A549 (cell line): ENCODE data around the gene SLC2A5. TPM values are rescaled to one million over a fixed set of nuclear protein-coding genes. Genes with fewer than 3 reads are reported as not detected.

Experiments used
- ATAC-seq, 2 experiments: fragments of 200-7000 bp in 1 of 2; fragments of >200 bp in 1 of 2; cut with Nextera tagmentation in 1 of 2; cut with Tn5 transposase in 1 of 2; 3 replicates each; pipeline versions ENCODE4 v1.8.0 to v1.9.1; 2018 to 2020; ENCODE audit warnings: mild to moderate bottlenecking in 1 of 2, moderate library complexity in 1 of 2
- CTCF ChIA-PET: fragments of 300-600 bp; sonication (Branson Sonifier 250); formaldehyde crosslinking; extraction: SDS; loops from one replicate; lab custom pipeline; 2021; ENCODE audit warnings: antibody characterized with exemption, inconsistent platforms; lab: Yijun Ruan, JAX
- POLR2A ChIA-PET: fragments of 350-600 bp; formaldehyde crosslinking; extraction: SDS; loops from one replicate; lab custom pipeline; 2021; ENCODE audit warnings: antibody characterized with exemption, inconsistent platforms; lab: Yijun Ruan, JAX
- DNase-seq, 2 experiments: peaks; one replicate each; pipeline versions ENCODE4 v3.0.0 to v3.0.0-alpha.2; 2011 to 2016; ENCODE audit warnings: low read depth in 1 of 2, low spot score in 1 of 2
- FAIRE-seq: peaks from 2 replicates; lab custom pipeline; 2011; peaks lifted over from hg19 to GRCh38; lab: Jason Lieb, UNC
- H3K27ac ChIP-seq, 2 experiments: fragments of >200 bp; sonication (Bioruptor Twin); formaldehyde crosslinking; 3 replicates each; pipeline ENCODE4 v1.5.1; 2016 to 2017
- H3K4me1 ChIP-seq: fragments of >200 bp; sonication (Bioruptor Twin); formaldehyde crosslinking; 3 replicates; pipeline ENCODE4 v1.6.1; 2016
- H3K4me2 ChIP-seq: fragments of >200 bp; sonication (Bioruptor Twin); formaldehyde crosslinking; 3 replicates; pipeline ENCODE4 v1.6.1; 2016
- H3K4me3 ChIP-seq: fragments of >200 bp; sonication (Bioruptor Twin); formaldehyde crosslinking; 3 replicates; pipeline ENCODE4 v1.5.1; 2016
- H3K9me3 ChIP-seq: fragments of >200 bp; sonication (Bioruptor Twin); formaldehyde crosslinking; 3 replicates; pipeline ENCODE4 v1.6.1; 2016
- BCL3 ChIP-seq: fragments of >200 bp; sonication (Bioruptor Twin); formaldehyde crosslinking; IDR thresholded peaks from 3 replicates; pipeline ENCODE4 v1.6.1; 2016
- CTCF ChIP-seq: fragments of >200 bp; sonication (Bioruptor Twin); formaldehyde crosslinking; IDR thresholded peaks from 3 replicates; pipeline ENCODE4 v1.5.1; 2016
- EP300 ChIP-seq, 2 experiments: fragments of >200 bp; sonication (Bioruptor Twin); formaldehyde crosslinking; IDR thresholded peaks; 2 replicates in 1 of 2; 3 replicates in 1 of 2; pipeline ENCODE4 v1.6.1; 2016 to 2017
- FOSL2 ChIP-seq, 2 experiments: fragments of 450-650 bp in 1 of 2; fragments of >200 bp in 1 of 2; sonication (Bioruptor Twin) in 1 of 2; formaldehyde crosslinking; IDR thresholded peaks; 2 replicates each; pipeline versions ENCODE4 v1.5.0 to v1.6.1; 2016 to 2020; ENCODE audit warnings: mild to moderate bottlenecking in 1 of 2, moderate library complexity in 1 of 2
- GATA3 ChIP-seq: IDR thresholded peaks from 2 replicates; pipeline ENCODE4 v1.6.1; 2012; ENCODE audit warnings: borderline replicate concordance
- HES2 ChIP-seq: fragments of >200 bp; sonication (Bioruptor Twin); formaldehyde crosslinking; IDR thresholded peaks from 2 replicates; pipeline ENCODE4 v1.6.1; 2016
- HMGXB4 ChIP-seq: fragments of 250-450 bp; sonication (Bioruptor Pico); IDR thresholded peaks from 2 replicates; pipeline ENCODE4 v1.5.0; 2021; ENCODE audit warnings: mild to moderate bottlenecking, moderate library complexity, borderline replicate concordance
- HOXA7 ChIP-seq: fragments of 250-450 bp; sonication (Bioruptor Pico); IDR thresholded peaks from 2 replicates; pipeline ENCODE4 v1.5.0; 2020; ENCODE audit warnings: mild to moderate bottlenecking, moderate library complexity
- HOXB13 ChIP-seq: fragments of 250-450 bp; sonication (Bioruptor Pico); IDR thresholded peaks from 2 replicates; pipeline ENCODE4 v1.5.0; 2020; ENCODE audit warnings: low read depth, mild to moderate bottlenecking, moderate library complexity
- JUN ChIP-seq, 2 experiments: fragments of >200 bp; sonication (Bioruptor Twin); formaldehyde crosslinking; IDR thresholded peaks; 2 replicates in 1 of 2; 3 replicates in 1 of 2; pipeline ENCODE4 v1.6.1; 2016 to 2017
- JUNB ChIP-seq: fragments of >200 bp; sonication (Bioruptor Twin); formaldehyde crosslinking; IDR thresholded peaks from 2 replicates; pipeline ENCODE4 v1.6.1; 2016
- KDM5A ChIP-seq: fragments of 200-600 bp; sonication (generic); IDR thresholded peaks from 2 replicates; pipeline ENCODE4 v1.6.1; 2016; ENCODE audit warnings: antibody characterized with exemption, mild to moderate bottlenecking
- MYC ChIP-seq: IDR thresholded peaks from 2 replicates; pipeline ENCODE4 v1.6.1; 2012; ENCODE audit warnings: mild to moderate bottlenecking, inconsistent platforms, low read length, improper control_type of control experiment, borderline replicate concordance
- NPAS2 ChIP-seq: fragments of 250-450 bp; sonication (Bioruptor Pico); IDR thresholded peaks from 2 replicates; pipeline ENCODE4 v1.8.0; 2022; ENCODE audit warnings: mild to moderate bottlenecking, moderate library complexity, borderline replicate concordance
- POLR2A ChIP-seq: IDR thresholded peaks from 2 replicates; pipeline ENCODE4 v1.6.1; 2012; ENCODE audit warnings: mild to moderate bottlenecking, low read length
- REST ChIP-seq: fragments of 200-600 bp; sonication (generic); IDR thresholded peaks from 2 replicates; pipeline ENCODE4 v1.6.1; 2016; ENCODE audit warnings: antibody characterized with exemption, mild to moderate bottlenecking, moderate library complexity
- RNF2 ChIP-seq: fragments of 200-600 bp; sonication (generic); IDR thresholded peaks from 2 replicates; pipeline ENCODE4 v1.6.1; 2016; ENCODE audit warnings: low read depth, mild to moderate bottlenecking, antibody characterized with exemption, moderate library complexity, borderline replicate concordance
- SREBF2 ChIP-seq: fragments of 450-650 bp; IDR thresholded peaks from 2 replicates; pipeline ENCODE4 v1.6.1; 2014; ENCODE audit warnings: mild to moderate bottlenecking, moderate library complexity
- TFCP2L1 ChIP-seq: fragments of 250-450 bp; sonication (Bioruptor Pico); IDR thresholded peaks from 2 replicates; pipeline ENCODE4 v1.5.0; 2021; ENCODE audit warnings: mild to moderate bottlenecking
- ZFP36 ChIP-seq: fragments of 450-650 bp; IDR thresholded peaks from 2 replicates; pipeline ENCODE4 v1.6.1; 2014; ENCODE audit warnings: borderline replicate concordance; ENCODE audit not compliant: partially characterized antibody
- WGBS: methylation state at CpG from one replicate; pipeline ENCODE4 v1.1.6; 2017; ENCODE audit errors: missing lambda C conversion rate; 5-methylcytosine and 5-hydroxymethylcytosine counted together
- polyA plus RNA-seq, 4 experiments: library from polyadenylated mRNA; depleted of rRNA in 3 of 4; stranded (reverse); fragments of >200 nt; fragmentation: RNase III in 1 of 4; extraction: RNeasy Plus Mini Kit Qiagen cat#74134 plus additional on column Dnase treatment in 1 of 4; gene quantifications; 2 replicates in 3 of 4; 3 replicates in 1 of 4; pipeline ENCODE4 v1.2.3, GENCODE V29; 2011 to 2017

The SLC2A5 gene
- polyA plus RNA-seq, 2 of the 4 experiments (the other 2 are of a cell fraction) = 0.12 to 0.19 TPM

- no peak for FAIRE-seq
- ATAC-seq = no peak
- H3K4me1 ChIP-seq = no peaks in the 10 kb centered on the region
- WGBS = 68% methylated on average over 2 of the region's 2 CpGs
- ChIA-PET POLR2A (no interaction called here), CTCF (interaction anchor here (1.2 to 1.7 kb wide), 3 partner anchors 27 to 132 kb away, joined by 3 read pairs; no protein-coding TSS in a partner anchor)
- peaks cover 13% of the 10 kb centered on the region; the same call in 2 of the 3 replicates for H3K9me3 ChIP-seq
- no peak overlapping the region for H3K4me3 ChIP-seq
- H3K27ac ChIP-seq = no peak overlapping the region
- TF ChIP-seq HOXB13 (CRISPR knock-in tag) (no peak), CTCF (no peak), REST (no peak)
- H3K4me2 ChIP-seq = no peak overlapping the region
- DNase-seq = no peak
These were observed 34.2 kb downstream of the SLC2A5 start for GRCh38 chr1:9035226-9035625.

GRCh38 chr1:9033363-9033762, 36.1 kb downstream of the SLC2A5 start:
- Histone ChIP-seq H3K4me2 (no peak overlapping the region), H3K9me3 (peaks cover 13% of the 10 kb centered on the region; the same call in 2 of the 3 replicates), H3K4me1 (no peaks in the 10 kb centered on the region), H3K27ac (no peak overlapping the region), H3K4me3 (no peak overlapping the region)
- POLR2A ChIA-PET = no interaction called here
- TF ChIP-seq SREBF2 = no peak
- no peak for TF ChIP-seq REST
- TF ChIP-seq EP300 (IDR thresholded peaks at IDR 0.05) = no peak
- TF ChIP-seq CTCF = no peak
- TF ChIP-seq HOXA7 (CRISPR knock-in tag) = no peak
- TF ChIP-seq HES2 = no peak
- TF ChIP-seq BCL3 = no peak
- no peak for TF ChIP-seq POLR2A
- no peak for TF ChIP-seq MYC
- no peak for TF ChIP-seq JUNB
- no peak for TF ChIP-seq HMGXB4 (CRISPR knock-in tag)
- no peak for TF ChIP-seq NPAS2 (CRISPR knock-in tag)
- TF ChIP-seq GATA3 = no peak
- no peak for TF ChIP-seq KDM5A
- no peak for TF ChIP-seq FOSL2 (IDR thresholded peaks at IDR 0.05)
- no peak for TF ChIP-seq FOSL2 (CRISPR knock-in tag; IDR thresholded peaks at IDR 0.05)
- TF ChIP-seq RNF2 = no peak
- no peak for TF ChIP-seq TFCP2L1 (CRISPR knock-in tag)
- no peak for TF ChIP-seq JUN (IDR thresholded peaks at IDR 0.05)
- no peak for TF ChIP-seq ZFP36
- CTCF ChIA-PET = no interaction called here
- DNase-seq (no peak), ATAC-seq (no peak), FAIRE-seq (no peak)
- 23% methylated on average over 5 of the region's 5 CpGs for WGBS
